Stimulated activated CD8-positive, alpha-beta memory T cell treated with anti-CD3 and anti-CD28 coated beads, Interleukin-2, amount 100 ng/mL, for 1 hour (primary cell): Measurements from ENCODE around the gene NAA80.
A peak's percentile ranks its signal among the peaks of the same experiment; 100 is the strongest.
"Not testable (repeated sequence)": the region's sequence is repeated elsewhere in the genome, so short reads cannot be mapped to it uniquely, and the experiment has no call there.

ENCODE experiments used
- DNase-seq, 2 donors: peaks; one replicate each; pipeline ENCODE4 v3.0.0-alpha.2; 2020; ENCODE audit warnings: low read depth in 2 of 2

The NAA80 gene

DNA sequence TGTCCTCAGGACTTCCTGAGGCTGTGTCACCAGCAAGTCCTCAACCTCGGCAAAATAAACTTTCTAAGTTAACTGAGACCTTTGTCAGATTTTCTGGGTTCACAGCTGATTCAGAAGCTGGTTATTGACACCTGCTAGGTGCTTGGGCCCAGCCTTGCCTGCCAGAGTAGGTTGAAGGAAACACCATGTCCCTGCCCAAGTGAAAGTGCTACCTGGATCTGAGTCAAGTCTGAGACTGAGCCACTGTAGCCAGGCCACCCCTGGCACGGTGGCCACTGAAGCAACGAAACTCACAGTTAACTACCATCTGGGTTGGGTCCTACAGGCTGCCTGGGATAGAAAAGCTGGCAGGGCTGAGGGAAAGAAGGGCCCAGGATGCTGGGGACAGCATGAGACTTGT is 15.1 kb upstream of the NAA80 start:
- DNase-seq = no peak

DNA sequence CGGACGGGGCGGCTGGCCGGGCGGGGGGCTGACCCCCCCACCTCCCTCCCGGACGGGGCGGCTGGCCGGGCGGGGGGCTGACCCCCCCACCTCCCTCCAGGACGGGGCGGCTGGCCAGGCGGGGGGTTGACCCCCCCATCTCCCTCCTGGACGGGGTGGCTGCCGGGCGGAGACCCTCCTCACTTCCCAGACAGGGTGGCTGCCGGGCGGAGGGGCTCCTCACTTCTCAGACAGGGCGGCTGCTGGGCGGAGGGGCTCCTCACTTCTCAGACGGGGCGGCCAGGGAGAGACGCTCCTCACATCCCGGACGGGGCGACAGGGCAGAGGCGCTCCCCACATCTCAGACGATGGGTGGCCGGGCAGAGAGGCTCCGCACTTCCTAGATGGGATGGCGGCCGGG is 12.8 kb upstream of the NAA80 start:
- DNase-seq = not testable (repeated sequence)

DNA sequence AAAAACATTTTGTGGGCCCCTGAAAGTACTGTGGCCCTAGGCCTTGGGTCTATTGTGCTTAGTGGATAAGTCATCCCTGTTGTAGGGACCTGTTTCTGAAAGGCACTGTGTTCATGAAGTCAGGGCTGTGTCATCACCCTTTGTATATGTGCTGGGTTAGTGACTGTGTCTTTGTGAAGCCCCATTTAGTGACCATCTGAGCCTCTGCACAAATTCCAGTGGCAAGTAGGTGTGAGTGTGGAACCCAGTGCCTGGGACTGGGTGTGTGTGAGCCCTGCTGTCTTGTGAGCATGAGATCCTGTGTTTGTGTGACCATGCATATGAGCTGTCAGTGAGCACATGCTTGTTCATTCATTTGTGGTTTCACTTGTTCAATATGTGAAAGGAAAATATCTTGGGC is 5.4 kb upstream of the NAA80 start:
- DNase-seq = no peak

DNA sequence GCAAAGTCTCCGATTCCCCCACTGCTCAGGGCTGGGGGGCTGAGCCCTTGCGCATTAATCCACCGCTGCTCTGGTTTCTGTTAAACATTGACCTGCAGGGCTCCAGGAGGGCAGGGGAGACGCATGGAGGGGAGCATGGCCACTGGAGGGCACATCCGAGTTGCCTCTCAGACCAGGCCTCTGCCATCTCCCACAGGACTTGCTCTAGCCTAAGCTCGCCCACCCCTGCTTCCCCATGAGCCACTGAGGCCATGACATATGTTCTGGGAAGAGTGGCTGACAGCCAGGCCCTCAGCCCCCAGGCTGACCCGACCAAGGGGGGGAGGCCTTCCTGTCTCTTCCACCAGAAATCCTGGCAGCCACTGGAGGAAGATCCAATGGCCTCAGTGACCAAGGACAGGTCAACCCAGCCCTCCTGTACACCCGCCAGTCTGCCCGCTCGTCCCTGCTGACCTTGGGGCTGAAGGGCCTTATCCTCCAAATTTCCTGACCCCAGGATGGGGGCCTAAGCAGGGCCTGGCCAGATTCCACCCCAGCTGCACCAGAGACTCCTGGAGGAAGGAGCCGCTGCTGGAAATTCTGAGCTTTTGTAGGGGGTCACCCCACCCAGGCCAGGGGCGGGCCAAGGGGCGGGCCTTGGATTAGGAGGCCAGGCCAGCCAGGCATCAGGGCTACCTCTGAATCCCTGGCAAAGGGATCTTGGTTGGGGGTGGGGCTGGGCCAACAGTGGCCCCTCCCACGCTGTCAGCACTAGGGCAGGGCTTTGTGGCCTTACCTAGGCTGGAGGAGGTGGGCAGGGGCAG is 4.0 kb upstream of the NAA80 start, which contains the start of gene HYAL1:
Gene HYAL1, minus strand, starts transcription at position 562 of the 803 bp plus-strand sequence. CDS start 618 bp downstream, outside the sequence.
- no peak for DNase-seq

DNA sequence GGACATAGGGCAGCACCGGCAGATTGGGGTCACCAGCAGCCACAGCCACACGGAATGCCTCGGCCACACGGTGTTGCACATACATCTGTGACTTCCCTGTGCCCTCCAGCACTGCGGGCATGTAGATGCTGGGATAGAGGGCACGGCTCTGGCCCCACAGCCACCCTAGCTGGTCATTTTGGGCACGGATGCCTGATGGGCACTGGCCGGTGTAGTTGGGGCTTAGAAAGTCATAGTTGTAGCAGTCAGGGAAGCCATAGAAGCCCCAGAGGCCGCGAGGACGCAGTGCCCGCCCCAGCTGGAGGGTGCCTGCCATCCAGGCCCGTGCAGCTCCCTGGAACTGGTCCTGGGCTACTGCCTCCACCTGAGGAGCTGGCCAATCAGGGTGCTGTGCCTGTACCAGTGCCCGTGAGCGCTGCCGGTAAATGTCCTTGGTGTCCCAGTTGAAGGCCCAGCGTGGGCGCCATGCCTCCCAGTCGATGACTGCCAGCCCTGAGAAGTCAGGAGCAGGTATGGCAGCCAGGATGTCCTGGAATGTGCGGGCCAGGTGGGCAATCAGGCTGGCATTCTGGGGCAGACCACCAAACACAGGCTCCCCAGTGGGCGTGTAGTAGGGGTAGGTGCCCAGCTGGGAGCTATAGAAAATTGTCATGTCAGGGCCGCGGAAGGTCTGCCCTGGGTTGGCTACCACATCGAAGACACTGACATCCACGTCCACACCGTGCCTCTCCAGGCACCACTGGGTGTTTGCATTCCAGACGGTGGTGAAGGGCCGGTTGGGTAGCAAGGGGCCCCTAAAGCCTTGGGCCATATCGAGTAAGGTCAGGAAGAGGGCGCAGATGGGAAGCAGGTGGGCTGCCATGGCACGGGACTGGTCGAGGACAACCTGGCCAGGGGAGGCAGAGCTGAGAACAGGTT is 3.1 kb upstream of the NAA80 start:
- DNase-seq = no peak

DNA sequence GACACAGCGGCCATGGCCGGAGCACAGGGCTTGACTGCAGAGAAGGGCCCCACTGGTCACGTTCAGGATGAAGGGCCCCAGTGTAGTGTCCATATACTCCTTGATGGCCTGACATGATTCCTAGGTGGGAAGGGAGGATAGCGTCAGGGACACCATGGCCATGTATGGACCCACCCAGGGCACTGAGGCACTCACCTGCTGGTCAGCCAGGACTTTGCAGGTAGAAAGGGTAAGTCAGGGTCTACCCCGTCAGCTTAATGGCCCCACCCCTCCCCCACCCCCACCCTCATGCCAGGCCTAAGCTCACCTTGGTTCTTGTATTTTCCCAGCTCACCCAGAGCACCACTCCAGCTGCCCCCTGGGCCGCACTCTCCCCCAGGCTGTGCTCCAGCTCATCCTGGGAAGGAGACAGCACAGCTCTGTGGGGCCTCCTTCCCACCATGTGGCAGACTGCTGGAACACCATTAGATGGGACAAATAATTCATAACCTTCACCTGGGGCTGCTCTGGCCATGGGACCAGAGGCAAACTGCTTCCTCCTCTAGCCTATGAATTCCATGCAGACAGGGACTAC is 1.6 kb upstream of the NAA80 start:
- no peak for DNase-seq

DNA sequence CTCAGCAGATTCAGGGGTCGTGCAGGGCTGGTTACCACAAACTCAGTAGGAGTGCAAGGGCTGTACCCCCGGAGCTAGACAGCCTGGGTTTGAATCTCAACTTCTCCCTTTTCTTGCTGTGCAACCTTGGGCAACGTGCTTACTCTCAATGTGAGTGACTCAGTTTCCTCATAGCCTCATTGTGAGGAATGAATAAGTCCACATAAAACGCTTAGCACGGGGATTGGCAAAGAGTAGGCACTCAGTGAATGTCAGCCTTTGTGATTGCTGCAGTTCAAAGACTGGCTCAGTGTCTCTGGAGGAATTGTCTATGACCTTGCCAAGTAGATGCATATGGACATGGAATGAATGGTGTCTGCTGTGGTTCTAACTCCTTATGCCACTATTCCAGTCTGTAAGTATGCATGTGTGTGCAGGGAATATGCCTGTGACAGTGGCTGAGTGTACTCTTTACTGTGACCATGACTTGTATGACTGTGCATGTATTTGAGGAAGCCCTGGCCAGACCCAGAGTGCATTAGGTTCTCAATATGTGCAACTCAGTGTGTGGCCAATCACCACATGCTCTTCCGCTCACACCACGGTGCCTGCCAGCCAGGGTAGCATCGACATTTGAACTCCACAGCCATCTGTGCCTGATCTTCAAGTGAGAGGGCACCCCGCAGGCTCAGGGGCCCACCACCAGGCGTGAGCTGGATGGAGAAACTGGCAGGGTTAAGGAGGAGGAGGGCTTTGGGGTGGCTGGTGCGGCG is 900 bp upstream of the NAA80 start:
- DNase-seq = no peak

DNA sequence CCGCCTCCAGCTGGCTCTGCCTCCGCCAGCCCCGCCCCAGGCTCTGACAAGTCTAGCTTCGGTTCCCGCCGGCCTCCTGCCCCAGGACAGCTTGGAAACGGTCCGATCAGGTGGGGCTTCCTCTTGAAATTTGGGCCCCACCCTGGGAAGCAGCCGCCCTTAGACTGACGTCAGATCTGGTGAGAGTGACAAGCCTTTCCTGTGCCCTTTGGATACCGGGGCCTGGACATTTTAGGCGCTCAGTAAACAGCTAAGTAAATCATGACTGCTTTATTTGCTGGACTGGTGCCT is 378 bp upstream of the NAA80 start:
- DNase-seq = no peak

DNA sequence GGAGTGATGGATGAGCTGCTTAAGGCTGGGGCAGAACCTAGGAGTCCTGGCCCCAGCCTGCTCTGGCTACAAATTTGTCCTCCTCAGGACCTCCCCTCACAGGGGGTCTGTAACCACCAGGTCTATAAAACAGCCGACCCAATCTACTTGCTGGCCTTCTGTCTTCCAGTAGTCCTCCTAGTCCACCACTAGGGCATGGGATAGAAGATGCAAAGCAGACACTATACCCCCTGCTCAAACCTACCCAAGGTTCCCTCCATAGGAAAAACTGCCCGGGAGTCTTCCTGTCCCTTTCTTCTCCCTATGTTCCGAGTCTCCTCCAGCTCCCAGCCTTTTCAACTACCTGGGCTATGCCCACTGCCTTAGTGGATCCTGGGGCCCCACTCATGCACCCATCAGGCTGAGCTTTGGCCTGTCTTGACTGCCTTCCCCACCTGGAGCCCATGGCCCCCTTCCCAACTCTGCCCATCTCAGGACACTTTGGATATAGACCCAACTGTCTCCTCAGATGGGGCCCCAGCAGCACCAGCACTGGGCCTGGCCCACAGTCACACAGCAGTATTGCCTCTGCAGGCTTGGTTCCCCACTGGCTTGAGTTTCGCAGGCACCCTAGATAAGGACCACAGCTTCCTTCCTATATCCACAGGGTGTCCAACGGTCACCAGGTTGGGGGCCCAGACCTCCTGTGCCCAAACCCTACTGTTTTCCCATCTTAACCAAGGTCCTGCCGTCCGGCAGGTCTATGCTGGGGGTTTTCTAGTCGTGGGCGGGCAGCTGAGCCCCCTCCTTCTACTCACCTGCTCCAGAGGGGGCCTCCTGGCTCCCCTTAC is 1.1 kb downstream of the NAA80 start:
- DNase-seq = no peak

DNA sequence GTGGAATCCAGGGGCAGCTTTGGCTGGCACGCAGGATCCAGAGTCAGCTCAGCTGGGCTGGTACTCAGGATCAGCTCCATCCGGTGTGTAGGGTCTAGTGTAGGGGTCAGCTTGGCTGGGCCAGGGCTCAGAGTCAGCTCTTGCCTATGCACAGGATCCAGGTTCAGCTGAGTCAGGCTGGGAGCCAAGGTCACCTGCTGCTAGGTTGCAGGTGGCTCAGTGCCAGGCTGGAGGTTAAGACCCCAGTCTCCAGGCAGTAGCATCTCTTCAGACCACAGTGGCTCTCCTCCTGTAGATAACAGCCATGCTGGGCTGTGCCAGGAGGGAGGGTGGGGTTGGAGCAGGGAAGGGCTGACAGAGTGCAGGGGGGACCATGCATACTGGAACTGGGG is 1.8 kb downstream of the NAA80 start:
- DNase-seq = no peak

DNA sequence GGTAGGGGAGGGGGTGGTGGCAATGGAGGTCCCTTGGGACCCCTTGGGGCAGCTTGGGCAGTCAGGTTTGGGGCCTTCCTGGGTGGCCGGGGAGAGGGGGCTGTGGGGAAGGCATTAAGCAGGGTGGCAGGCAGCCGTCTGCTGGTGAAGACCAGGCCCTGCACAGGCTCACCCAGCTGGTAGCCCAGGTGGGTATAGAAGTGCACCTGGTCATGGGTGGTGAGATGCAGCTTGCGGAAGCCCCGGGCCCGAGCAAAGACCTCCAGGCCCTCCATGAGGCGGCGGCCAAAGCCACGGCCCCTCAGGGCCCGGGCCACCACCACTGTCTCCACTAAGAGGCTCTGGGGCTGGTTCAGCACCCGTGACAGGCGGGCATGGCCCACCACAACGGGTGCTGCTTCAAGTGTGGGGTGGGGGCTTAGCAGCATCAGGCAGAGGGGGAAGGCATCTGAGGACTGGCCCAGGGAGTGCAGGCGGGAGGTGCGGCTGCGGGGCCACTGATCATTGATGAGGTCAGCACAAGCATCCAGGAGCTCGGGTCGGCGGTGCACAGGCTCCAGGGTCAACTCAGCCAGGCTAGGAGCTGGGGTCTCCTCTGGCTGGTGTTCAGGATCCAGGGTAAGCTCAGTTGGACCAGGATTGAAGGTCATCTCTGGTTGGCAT is 2.4 kb downstream of the NAA80 start:
- no peak for DNase-seq

DNA sequence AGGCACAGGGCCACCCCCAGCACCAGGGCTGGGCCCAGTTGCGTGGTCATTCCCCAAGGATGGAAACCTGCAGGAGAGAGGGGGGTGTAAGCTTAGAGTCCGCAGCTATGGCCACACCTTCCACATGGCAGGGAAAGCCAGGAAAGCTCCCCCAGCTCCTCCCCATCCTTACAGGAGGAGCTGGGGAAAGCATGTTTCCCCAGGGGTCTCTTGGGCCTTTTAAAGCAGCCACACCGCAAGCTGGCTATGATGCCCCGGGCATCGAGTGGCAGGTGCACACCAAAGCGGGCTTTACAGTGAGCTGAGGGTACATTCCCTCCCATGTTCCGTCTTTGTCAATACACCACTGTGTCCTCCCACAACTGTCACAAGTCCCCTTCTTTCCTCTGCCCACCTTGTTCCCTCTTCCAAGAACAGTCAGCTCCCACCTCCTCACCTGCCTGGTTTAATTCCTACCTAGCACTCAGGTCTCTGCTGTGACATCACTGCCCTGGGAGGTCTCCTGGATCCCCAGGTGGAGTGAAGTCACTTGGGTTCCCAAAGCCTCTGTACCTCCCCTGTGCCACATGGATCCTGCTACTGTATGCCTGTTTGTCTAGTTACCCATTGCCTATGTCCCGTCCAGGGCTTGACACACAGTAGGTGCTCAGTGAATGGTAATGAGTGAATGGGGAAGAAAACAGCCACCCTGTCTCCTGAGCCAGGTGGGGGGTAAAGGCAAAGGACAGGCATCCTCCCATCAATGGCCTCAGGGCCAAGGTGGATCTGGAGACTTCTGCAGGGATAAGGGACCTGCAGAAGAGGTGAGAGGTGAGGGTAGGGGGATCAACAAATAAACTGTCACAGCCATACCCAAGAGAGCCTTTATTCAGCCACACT is 3.4 kb downstream of the NAA80 start:
- DNase-seq = no peak

DNA sequence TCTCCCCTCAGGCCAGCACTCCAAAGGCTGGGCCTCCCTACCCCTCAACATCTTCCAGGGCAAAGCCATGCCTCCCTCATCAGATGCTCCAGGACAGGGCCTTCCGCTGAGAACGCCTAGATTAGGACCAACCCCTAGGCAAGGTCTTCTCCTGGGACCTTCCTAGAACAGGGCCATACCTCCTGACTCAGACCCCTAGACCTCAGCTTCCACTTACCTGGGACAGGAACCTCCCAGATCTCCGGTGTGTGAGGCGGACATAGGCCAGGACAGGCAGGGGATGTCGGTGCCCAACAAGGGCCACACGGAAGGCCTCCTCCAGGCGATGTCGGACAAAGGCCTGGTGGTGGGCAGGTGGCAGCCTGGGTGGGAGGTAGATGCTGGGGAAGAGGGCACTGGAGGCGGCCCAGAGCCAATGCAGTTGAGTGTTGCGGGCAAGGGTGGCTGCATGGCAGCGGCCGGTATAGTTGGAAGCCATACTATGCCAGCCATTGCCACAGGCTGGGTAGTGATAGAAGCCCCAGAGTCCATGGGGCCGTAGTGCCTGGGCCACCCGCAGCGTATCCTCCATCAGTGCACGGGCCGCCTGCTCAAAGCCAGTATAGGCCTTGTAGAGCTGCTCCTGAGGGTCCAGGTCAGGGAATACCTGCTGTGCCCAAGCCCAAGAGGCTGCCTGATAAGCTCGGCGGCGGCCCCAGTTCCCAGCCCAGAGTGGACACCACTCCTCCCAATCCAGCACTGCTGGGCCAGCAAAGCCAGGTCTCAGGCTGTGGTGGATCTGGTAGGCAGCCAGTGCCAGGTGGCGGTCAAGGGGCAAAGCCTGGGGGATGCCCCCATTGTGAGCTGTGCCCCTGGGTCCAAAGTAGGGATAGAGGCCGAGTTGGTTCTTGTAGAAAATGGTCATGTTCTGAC is 4.5 kb downstream of the NAA80 start:
- no peak for DNase-seq

DNA sequence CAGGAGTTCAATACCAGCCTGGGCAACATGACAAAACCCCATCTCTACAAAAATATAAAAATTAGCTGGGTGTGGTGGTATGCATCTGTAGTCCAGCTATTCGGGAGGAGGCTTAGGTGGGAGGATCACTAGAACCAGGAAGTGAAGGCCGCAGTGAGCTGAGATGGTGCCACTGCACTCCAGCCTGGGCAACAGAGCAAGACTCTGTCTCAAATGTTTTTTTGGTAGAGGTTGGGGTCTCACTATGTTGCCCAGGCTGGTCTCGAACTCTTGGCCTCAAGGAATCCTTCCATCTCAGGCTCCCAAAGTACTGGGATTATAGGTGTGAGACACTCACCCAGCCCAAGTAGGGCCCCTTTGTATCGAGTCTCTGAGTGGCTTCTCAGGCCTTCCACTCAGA is 5.1 kb downstream of the NAA80 start:
- no peak for DNase-seq

DNA sequence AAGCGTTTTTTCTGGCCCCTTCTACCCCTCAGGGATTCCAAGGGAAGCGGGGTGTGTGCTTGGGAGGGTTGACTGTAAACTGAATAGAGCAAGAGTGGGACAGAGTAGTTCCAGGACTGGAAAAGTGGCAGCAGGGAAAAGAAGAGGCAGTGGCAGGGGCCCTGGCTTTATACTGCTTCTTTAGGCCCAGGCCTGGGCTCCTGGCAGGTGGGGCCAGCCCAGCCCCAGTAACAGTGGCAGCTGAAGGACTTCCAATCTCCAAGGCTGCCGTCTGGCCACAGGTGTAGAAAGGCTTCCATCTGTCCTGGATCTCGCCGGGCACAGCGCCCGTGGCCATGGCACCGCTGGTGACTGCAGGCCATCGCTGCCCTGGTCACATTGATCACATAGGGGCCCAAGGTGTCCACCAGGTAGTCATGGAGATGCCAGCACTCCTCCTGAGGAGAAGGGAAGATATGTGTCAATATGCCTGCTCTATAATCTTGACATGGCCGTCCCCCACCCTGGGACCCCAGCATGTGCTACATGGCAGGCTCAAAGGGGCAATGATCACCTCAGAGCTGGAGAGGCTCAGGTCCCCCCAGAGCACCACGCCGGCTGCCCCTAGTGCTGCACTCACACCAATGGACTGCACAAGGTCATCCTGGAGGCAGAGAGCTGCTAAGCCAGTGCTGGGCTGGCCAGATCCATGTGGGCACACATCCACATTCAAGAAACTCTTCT is 6.0 kb downstream of the NAA80 start:
- DNase-seq = no peak

DNA sequence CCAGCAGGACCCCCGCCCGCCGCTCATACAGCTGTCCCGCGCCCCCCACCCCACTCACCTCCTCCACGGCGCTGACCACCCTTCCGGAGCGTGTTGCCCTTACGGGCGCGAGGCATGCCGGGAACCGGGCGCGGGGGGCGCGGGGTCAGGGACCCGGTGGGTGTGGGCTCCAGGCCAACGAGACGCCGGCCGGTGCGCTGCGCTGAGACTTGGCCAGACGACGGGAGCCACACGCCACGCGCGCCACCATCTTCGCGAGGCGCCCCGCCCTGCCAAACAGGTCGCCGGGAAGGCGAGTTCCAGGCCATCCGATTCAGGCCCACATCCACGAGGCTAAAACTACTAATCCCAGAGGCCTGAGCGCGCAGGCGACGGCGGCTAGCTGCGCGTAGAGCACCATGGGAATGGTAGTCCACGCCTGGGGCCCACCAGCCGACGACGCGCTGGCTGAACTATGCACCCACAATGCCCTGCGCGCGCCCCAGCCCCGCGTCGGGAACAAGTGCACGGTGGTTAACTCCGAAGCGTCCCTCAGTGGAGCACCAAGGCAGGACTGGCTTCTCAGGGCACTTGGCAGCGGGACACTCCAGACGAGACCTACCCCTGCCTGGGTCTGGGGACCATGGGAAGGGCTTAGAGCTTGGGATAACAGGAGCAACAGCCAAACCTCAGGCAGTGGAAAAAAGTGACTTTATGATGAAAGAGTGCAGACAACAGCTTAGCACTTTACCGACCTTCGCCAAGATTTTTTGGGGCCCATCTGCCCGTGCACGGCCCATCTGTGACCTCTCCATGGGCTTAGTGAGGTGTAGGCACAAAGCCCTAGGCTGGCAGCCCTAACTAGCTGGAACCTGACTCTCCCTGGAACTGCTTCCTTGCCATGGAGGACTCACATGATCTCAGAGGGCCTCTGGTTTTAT is 6.8 kb downstream of the NAA80 start, which contains the start of gene IFRD2:
Gene IFRD2, minus strand, starts transcription at position 271 of the 920 bp plus-strand sequence. Its CDS starts 155 bp downstream, at position 116.
- DNase-seq = peak; percentile 85 to 89
